Common myeloid progenitor, CD34-positive (primary cell): ENCODE data around the gene CCL24.
"Not testable (repeated sequence)": the region's sequence is repeated elsewhere in the genome, so short reads cannot be mapped to it uniquely, and the experiment has no call there.

Experiments
- CTCF ChIA-PET: fragments of 350-600 bp; sonication (Branson Sonifier 250); formaldehyde crosslinking; loops from one replicate; lab custom pipeline; 2021; ENCODE audit warnings: antibody characterized with exemption; lab: Charles Lee
- POLR2A ChIA-PET: fragments of 350-600 bp; sonication (Branson Sonifier 250); formaldehyde crosslinking; loops from one replicate; lab custom pipeline; 2021; ENCODE audit warnings: antibody characterized with exemption; lab: Charles Lee
- DNase-seq, 3 donors: peaks; one replicate each; pipeline versions ENCODE4 v3.0.0 to v3.0.0-alpha.2; 2013
- H3K27ac ChIP-seq, 2 experiments: 1 replicate in 1 of 2; 2 replicates in 1 of 2; pipeline ENCODE4 v1.7.0; 2013; ENCODE audit warnings: inconsistent platforms in 2 of 2, low read length in 2 of 2, mild to moderate bottlenecking in 2 of 2, low read depth in 1 of 2, moderate library complexity in 1 of 2; ENCODE audit not compliant: severe bottlenecking in 2 of 2, insufficient read depth in 1 of 2, poor library complexity in 1 of 2
- H3K27me3 ChIP-seq, 5 experiments: replicated peaks in 2 of 5; 1 replicate in 3 of 5; 2 replicates in 2 of 5; pipeline versions ENCODE4 v1.6.1 to v1.7.0; 2013; ENCODE audit warnings: low read length in 4 of 5, mild to moderate bottlenecking in 2 of 5, moderate library complexity in 2 of 5, inconsistent platforms in 1 of 5; ENCODE audit not compliant: insufficient read depth in 5 of 5, control insufficient read depth in 4 of 5
- H3K36me3 ChIP-seq, 4 experiments: 1 replicate in 2 of 4; 2 replicates in 2 of 4; pipeline versions ENCODE4 v1.6.1 to v1.7.0; 2013; ENCODE audit warnings: low read length in 3 of 4, control low read depth in 1 of 4, mild to moderate bottlenecking in 1 of 4; ENCODE audit not compliant: control insufficient read depth in 4 of 4, insufficient read depth in 4 of 4
- H3K4me1 ChIP-seq, 4 experiments: 1 replicate in 3 of 4; 2 replicates in 1 of 4; pipeline versions ENCODE4 v1.6.1 to v1.7.1; 2013; ENCODE audit warnings: low read length in 3 of 4, mild to moderate bottlenecking in 3 of 4, control low read depth in 1 of 4, inconsistent platforms in 1 of 4, moderate library complexity in 1 of 4; ENCODE audit not compliant: control insufficient read depth in 4 of 4, insufficient read depth in 4 of 4; ENCODE audit errors: control extremely low read depth in 1 of 4
- H3K4me3 ChIP-seq, 7 experiments: 1 replicate in 4 of 7; 2 replicates in 3 of 7; pipeline versions ENCODE4 v1.5.1 to v1.7.0; 2013; ENCODE audit warnings: mild to moderate bottlenecking in 7 of 7, low read length in 6 of 7, moderate library complexity in 6 of 7, inconsistent platforms in 2 of 7, low read depth in 2 of 7, control low read depth in 1 of 7; ENCODE audit not compliant: insufficient read depth in 4 of 7, control insufficient read depth in 1 of 7; ENCODE audit errors: extremely low read depth in 1 of 7
- H3K9me3 ChIP-seq, 5 experiments: 1 replicate in 4 of 5; 2 replicates in 1 of 5; pipeline versions ENCODE4 v1.6.1 to v1.7.1; 2013; ENCODE audit warnings: low read length in 4 of 5, mild to moderate bottlenecking in 2 of 5, inconsistent platforms in 1 of 5, low read depth in 1 of 5, moderate library complexity in 1 of 5; ENCODE audit not compliant: control insufficient read depth in 4 of 5, insufficient read depth in 2 of 5; ENCODE audit errors: control extremely low read depth in 1 of 5
- WGBS: methylation state at CpG from one replicate; pipeline ENCODE4 v1.1.5; 2013; ENCODE audit not compliant: insufficient coverage; 5-methylcytosine and 5-hydroxymethylcytosine counted together

Gene CCL24

DNA sequence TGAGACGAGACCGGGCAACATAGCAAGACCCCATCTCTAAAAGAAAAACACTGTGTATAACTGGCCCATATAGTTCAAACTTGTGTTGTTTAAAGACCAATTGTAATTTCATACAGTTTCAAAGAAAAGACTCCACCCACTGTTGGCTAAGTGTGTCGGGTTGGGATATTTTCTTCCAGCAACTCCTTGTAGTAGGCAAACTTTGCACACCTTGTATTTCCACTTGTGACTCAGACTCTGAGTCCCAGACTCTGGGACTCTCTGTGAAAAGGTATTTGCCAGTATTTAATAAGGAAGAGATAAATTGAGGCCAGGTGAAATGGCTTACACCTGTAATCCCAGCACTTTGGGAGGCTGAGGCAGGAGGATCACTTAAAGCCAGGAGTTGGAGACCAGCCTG is 36.0 kb upstream of the CCL24 start:
- H3K27me3 ChIP-seq, result peaks cover 0 to 2% (median 0%) of the 10 kb centered on the region in 5 experiments
- WGBS, result no CpG with 5 or more reads among the region's 3 CpGs
- DNase-seq, result no peak
- no peak overlapping the region for H3K27ac ChIP-seq
- H3K9me3 ChIP-seq, result no peaks in the 10 kb centered on the region
- H3K4me3 ChIP-seq, result no peak overlapping the region
- H3K4me1 ChIP-seq, result peaks cover 0 to 10% (median 5%) of the 10 kb centered on the region in 4 experiments
- ChIA-PET POLR2A (no interaction called here), CTCF (no interaction called here)
- no peaks in the 10 kb centered on the region for H3K36me3 ChIP-seq

DNA sequence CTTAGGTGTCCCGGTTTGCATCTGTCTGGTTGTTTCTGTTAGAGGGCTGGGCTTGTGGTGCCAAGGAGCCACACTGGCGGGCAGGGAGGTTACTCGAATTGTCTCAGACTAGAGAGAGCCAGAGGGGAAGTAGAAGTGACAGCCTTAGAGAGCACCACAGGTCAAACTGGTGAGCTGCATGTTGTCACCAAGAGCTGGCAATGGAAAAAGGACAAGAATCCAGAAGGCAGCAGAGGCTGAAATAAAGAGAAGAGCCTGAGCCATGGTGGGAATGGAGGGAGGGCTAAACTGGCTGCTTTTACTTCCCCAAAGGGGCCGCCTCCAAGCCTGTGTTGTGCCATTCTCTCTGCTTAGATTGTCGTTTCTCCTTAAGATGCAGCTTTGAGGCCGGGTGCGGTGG is 34.1 kb upstream of the CCL24 start:
- CTCF ChIA-PET, result interaction anchor here (1.0 to 1.7 kb wide), 2 partner anchors 16 to 172 kb away, joined by 4 to 6 read pairs; no protein-coding TSS in a partner anchor
- POLR2A ChIA-PET, result interaction anchor here (0.6 kb wide), 1 partner anchor 67 kb away, joined by 5 read pairs; no protein-coding TSS in a partner anchor
- Histone ChIP-seq H3K27ac (no peak overlapping the region), H3K9me3 (no peaks in the 10 kb centered on the region), H3K4me1 (peaks cover under 1 to 14% (median 5%) of the 10 kb centered on the region in 4 experiments), H3K36me3 (no peaks in the 10 kb centered on the region), H3K27me3 (peaks cover 0 to 2% (median 0%) of the 10 kb centered on the region in 5 experiments), H3K4me3 (no peak overlapping the region)
- peak in 2 of 3 donors; percentile 10 to 14 for DNase-seq
- 73% methylated on average over 3 of the region's 7 CpGs for WGBS

DNA sequence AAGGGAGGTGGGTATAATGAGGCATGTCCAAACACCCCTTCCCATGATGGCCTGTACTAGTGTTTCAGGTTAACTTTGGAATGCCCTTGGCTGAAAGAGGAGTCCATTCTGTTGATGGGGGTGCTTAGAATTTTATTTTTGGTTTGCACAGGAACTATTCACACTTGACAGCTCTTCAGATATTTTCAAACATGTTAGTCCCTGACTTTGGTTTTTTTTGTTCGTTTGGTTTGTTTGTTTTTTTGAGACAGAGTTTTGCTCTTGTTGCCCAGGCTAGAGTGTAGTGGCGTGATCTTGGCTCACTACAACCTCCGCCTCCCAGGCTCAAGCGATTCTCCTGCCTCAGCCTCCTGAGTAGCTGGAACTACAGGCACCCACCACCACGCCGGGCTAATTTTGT is 31.5 kb upstream of the CCL24 start:
- H3K27ac ChIP-seq, POLR2A ChIA-PET, H3K9me3 ChIP-seq, H3K27me3 ChIP-seq, H3K36me3 ChIP-seq, H3K4me3 ChIP-seq, DNase-seq: not testable (repeated sequence)
- CTCF ChIA-PET, result interaction anchor here (1.0 kb wide), 1 partner anchor 165 kb away, joined by 3 read pairs; no protein-coding TSS in a partner anchor
- H3K4me1 ChIP-seq, result peaks cover under 1 to 13% (median 3%) of the 10 kb centered on the region in 4 experiments
- WGBS, result 100% methylated on average over 4 of the region's 6 CpGs

DNA sequence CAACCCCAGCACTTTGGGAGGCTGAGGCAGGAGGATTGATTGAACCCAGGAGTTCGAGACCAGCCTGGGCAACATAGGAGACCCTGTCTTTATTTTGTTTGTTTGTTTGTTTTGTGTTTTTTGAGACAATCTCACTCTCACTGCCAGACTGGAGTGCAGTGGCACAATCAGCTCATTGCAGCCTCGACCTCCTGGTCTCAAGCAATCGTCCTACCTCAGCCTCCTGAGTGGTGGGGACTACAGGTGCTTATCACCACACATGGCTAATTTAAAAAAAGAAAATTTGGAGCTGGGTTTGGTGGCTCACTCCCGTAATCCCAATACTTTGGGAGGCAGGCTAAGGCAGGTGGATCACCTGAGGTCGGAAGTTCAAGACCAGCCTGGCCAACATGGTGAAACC is 30.6 kb upstream of the CCL24 start:
- H3K9me3 ChIP-seq, result no peaks in the 10 kb centered on the region
- H3K4me3 ChIP-seq, result no peak overlapping the region
- POLR2A ChIA-PET, result no interaction called here
- DNase-seq, result no peak
- CTCF ChIA-PET, result no interaction called here
- H3K27ac ChIP-seq, result no peak overlapping the region
- no peaks in the 10 kb centered on the region for H3K36me3 ChIP-seq
- WGBS, result 100% methylated on average over 2 of the region's 5 CpGs
- peaks cover 0 to 2% (median 0%) of the 10 kb centered on the region in 5 experiments for H3K27me3 ChIP-seq
- peaks cover 0 to 10% (median 3%) of the 10 kb centered on the region in 4 experiments for H3K4me1 ChIP-seq

DNA sequence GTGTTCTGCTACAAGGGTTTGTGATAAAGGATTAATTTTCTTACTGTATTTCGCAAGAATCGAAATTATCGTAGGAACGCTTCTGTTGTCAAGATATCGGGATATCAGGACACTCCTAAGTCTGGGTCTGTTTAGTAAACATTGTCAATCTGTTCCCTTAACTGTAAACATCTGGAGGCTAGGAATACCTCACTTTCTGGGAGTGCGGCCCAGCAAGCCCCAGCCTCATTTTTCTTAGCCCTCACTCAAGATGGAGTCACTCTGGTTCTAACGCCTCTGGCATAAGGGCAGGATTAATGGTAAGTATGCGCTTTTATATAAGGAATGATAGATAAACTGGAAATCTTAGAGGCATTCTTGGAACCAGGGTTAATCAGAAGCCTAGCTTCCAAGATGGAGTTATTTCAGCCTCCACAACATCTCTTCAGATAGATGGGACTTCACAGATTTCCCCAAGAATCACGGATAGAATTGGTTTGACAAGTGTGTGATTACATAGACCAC is 30.1 kb upstream of the CCL24 start:
- no peak overlapping the region for H3K4me3 ChIP-seq
- DNase-seq, result no peak
- CTCF ChIA-PET, result no interaction called here
- H3K27me3 ChIP-seq, result peaks cover 0 to under 1% (median 0%) of the 10 kb centered on the region in 5 experiments
- peaks cover 0 to 10% (median 3%) of the 10 kb centered on the region in 4 experiments for H3K4me1 ChIP-seq
- POLR2A ChIA-PET, result no interaction called here
- 98% methylated on average over 6 of the region's 9 CpGs for WGBS
- no peaks in the 10 kb centered on the region for H3K9me3 ChIP-seq
- H3K36me3 ChIP-seq, result no peaks in the 10 kb centered on the region
- no peak overlapping the region for H3K27ac ChIP-seq

DNA sequence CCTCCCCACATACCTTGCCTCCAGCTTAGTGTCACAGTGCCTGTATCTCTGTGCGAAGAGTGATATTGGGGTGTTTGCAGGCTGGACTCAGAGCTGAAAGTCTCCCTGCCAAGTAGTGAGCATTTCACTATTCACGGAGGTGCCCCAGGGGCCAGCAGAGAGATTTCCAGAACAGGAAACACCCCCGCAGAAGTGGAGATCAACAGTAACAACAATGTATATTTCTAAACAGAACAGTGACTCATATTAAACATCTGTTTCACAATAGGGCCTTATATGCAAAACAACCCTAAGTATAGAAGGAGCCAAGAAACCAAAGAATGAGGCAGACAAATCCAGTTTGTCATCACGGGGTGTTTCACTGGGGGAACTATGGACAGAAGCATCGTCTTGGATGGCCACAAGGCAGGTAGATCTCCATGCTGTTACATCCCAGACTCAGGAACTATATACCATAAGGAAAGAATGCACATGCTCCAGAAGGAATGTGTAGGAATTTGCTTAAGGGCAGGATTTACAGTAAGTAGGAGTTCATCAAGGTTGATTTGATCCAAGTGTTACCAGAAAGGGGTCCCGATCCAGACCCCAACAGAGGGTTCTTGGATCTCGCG is 29.3 kb upstream of the CCL24 start:
- POLR2A ChIA-PET, result no interaction called here
- no peaks in the 10 kb centered on the region for H3K9me3 ChIP-seq
- peak in 2 of 3 donors; percentile 47 to 57 for DNase-seq
- CTCF ChIA-PET, result no interaction called here
- no peaks in the 10 kb centered on the region for H3K36me3 ChIP-seq
- peaks cover 0 to 10% (median 3%) of the 10 kb centered on the region in 4 experiments for H3K4me1 ChIP-seq
- 85% methylated on average over 5 of the region's 8 CpGs for WGBS
- no peaks in the 10 kb centered on the region for H3K27me3 ChIP-seq
- H3K27ac ChIP-seq, result peak overlapping the region in 1 of 2 experiments; percentile 45
- H3K4me3 ChIP-seq, result no peak overlapping the region

DNA sequence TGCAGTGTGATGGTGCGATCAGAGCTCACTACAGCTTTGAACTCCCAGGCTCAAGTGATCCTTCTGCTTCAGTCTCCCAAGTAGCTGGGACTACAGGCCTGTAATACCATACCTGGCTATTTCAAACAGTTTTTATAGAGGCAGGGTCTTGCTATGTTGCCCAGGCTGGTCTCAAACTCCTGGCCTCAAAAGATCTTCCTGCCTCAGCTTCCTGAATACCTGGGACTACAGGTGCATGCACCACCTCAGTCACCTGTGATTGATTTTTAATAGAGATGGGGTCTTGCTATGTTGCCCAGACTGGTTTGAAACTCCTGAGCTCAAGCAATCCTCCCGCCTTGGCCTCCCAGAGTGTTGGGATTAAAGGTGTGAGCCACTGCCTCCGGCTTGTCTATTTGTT is 26.4 kb upstream of the CCL24 start:
- ChIA-PET CTCF (interaction anchor here (1.0 kb wide), 1 partner anchor 78 kb away, joined by 3 read pairs; no protein-coding TSS in a partner anchor), POLR2A (no interaction called here)
- 100% methylated on average over 2 of the region's 3 CpGs for WGBS
- no peaks in the 10 kb centered on the region for H3K27me3 ChIP-seq
- no peak for DNase-seq
- no peaks in the 10 kb centered on the region for H3K9me3 ChIP-seq
- no peaks in the 10 kb centered on the region for H3K36me3 ChIP-seq
- H3K4me3 ChIP-seq, result no peak overlapping the region
- H3K4me1 ChIP-seq, result peaks cover 0 to 10% (median 3%) of the 10 kb centered on the region in 4 experiments
- H3K27ac ChIP-seq, result no peak overlapping the region
